OCI-LY1 (cell line): ENCODE data around the gene RCAN3.

Source experiments
- H2AFZ ChIP-seq: fragments of 200-600 bp; sonication (generic), shearing (Covaris generic); 2 replicates; pipeline ENCODE4 v1.6.0; 2014; ENCODE audit warnings: antibody characterized with exemption, mild to moderate bottlenecking, low read length
- H3F3A ChIP-seq: fragments of 200-600 bp; sonication (generic), shearing (Covaris generic); 2 replicates; pipeline ENCODE4 v1.6.0; 2014; ENCODE audit warnings: mild to moderate bottlenecking, antibody characterized with exemption, low read length, moderate library complexity; ENCODE audit not compliant: insufficient read depth
- H3K27ac ChIP-seq: fragments of 200-600 bp; sonication (generic); 2 replicates; pipeline ENCODE4 v1.5.1; 2014; ENCODE audit warnings: low read length, mixed run types, mild to moderate bottlenecking, low read depth; ENCODE audit not compliant: poor library complexity, severe bottlenecking
- H3K27me3 ChIP-seq: fragments of 200-600 bp; sonication (generic); 2 replicates; pipeline ENCODE4 v1.6.0; 2014; ENCODE audit warnings: antibody characterized with exemption, mild to moderate bottlenecking, low read length, moderate library complexity; ENCODE audit not compliant: insufficient read depth
- H3K36me3 ChIP-seq: fragments of 200-600 bp; sonication (generic); 2 replicates; pipeline ENCODE4 v1.6.1; 2014; ENCODE audit warnings: mild to moderate bottlenecking, antibody characterized with exemption, low read length, moderate library complexity, mixed read lengths; ENCODE audit not compliant: insufficient read depth
- H3K4me1 ChIP-seq: fragments of 200-600 bp; sonication (generic); 2 replicates; pipeline ENCODE4 v1.5.1; 2014; ENCODE audit warnings: mild to moderate bottlenecking, low read length, moderate library complexity; ENCODE audit not compliant: insufficient read depth, severe bottlenecking
- H3K4me2 ChIP-seq: fragments of 200-600 bp; sonication (generic), shearing (Covaris generic); 2 replicates; pipeline ENCODE4 v1.6.1; 2014; ENCODE audit warnings: low read length
- H3K4me3 ChIP-seq: fragments of 200-600 bp; sonication (generic); 2 replicates; pipeline ENCODE4 v1.5.1; 2014; ENCODE audit warnings: low read length, low read depth, mild to moderate bottlenecking, mixed read lengths; ENCODE audit not compliant: poor library complexity, severe bottlenecking
- H3K79me2 ChIP-seq: fragments of 200-600 bp; shearing (Covaris generic); 2 replicates; pipeline ENCODE4 v1.6.1; 2016; ENCODE audit warnings: mixed run types, low read length, mixed read lengths; ENCODE audit not compliant: insufficient read depth
- H3K9ac ChIP-seq: fragments of 200-600 bp; sonication (generic), shearing (Covaris generic); 2 replicates; pipeline ENCODE4 v1.6.1; 2014; ENCODE audit warnings: mild to moderate bottlenecking, low read length, mixed read lengths
- H3K9me2 ChIP-seq: fragments of 200-600 bp; sonication (generic), shearing (Covaris generic); 2 replicates; pipeline ENCODE4 v1.6.1; 2014; ENCODE audit warnings: low read depth, mild to moderate bottlenecking, low read length, mixed read lengths
- H3K9me3 ChIP-seq: fragments of 200-600 bp; shearing (Covaris generic); 2 replicates; pipeline ENCODE4 v1.6.1; 2014; ENCODE audit warnings: low read length, mixed read lengths
- H4K20me1 ChIP-seq: fragments of 200-600 bp; sonication (generic), shearing (Covaris generic); 2 replicates; pipeline ENCODE4 v1.6.0; 2016; ENCODE audit warnings: mild to moderate bottlenecking, low read length; ENCODE audit not compliant: insufficient read depth
- EZH2 ChIP-seq: fragments of 200-600 bp; sonication (generic), shearing (Covaris generic); IDR thresholded peaks from 2 replicates; pipeline ENCODE4 v1.8.0; 2017; ENCODE audit warnings: borderline replicate concordance, mixed run types, mild to moderate bottlenecking, antibody characterized with exemption, low read length, moderate library complexity, mixed read lengths
- TF ChIP-seq, protein P1 (sequence below): fragments of 200-600 bp; sonication (generic), shearing (Covaris generic); IDR thresholded peaks from 2 replicates; pipeline ENCODE4 v1.5.1; 2017; ENCODE audit warnings: mild to moderate bottlenecking, antibody characterized with exemption, low read length, moderate library complexity, mixed read lengths

The RCAN3 gene

DNA sequence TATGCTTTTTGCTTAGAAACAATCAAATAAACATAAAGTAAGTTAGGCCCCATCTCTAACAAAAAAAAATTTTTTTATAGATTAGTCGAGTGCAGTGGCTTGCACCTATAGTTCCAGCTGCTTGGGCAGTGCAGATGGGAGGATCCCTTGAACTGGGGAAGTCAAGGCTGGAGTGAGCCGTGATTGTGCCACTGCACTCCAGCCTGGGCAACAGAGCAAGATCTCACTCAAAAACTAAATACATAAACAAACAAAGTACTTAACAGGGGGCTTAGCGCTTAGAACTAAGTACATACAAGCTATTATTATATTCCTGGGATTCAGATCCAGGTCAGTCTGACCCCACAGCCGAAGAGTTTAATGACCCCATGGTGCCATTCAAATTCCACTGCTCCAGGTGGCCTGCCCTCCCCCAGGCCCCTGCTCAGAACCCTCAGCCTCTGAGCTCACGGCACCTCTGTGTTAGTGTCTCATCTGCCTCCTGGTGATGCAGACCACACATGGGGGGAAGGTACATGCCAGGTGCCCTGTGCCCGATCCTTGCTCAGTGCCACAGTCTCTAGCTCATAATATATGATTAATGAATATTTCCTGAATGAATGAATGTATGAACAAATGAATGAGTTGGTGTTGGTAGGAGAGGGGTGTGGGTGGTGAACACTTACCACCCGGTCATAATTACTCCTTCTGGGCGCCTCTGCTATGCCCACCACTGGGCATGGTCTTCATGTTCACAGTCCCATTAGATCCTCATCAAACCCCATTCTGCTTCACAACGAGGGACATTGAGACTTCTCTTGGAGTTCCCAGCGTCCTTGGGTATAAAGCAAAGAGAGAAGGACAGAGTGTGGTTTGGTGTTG is 67.9 kb downstream of the RCAN3 start:
- Histone ChIP-seq H3K4me1 (no peaks in the 10 kb centered on the region), H3K27ac (no peak overlapping the region), H3K9ac (no peak overlapping the region), H3F3A (no peaks in the 10 kb centered on the region), H3K9me3 (no peaks in the 10 kb centered on the region), H3K36me3 (no peaks in the 10 kb centered on the region), H2AFZ (no peak overlapping the region), H4K20me1 (no peaks in the 10 kb centered on the region), H3K4me3 (no peak overlapping the region), H3K4me2 (no peak overlapping the region), H3K27me3 (no peaks in the 10 kb centered on the region), H3K79me2 (no peaks in the 10 kb centered on the region), H3K9me2 (no peaks in the 10 kb centered on the region)
- TF ChIP-seq EZH2: no peak
- TF ChIP-seq, protein P1, sequence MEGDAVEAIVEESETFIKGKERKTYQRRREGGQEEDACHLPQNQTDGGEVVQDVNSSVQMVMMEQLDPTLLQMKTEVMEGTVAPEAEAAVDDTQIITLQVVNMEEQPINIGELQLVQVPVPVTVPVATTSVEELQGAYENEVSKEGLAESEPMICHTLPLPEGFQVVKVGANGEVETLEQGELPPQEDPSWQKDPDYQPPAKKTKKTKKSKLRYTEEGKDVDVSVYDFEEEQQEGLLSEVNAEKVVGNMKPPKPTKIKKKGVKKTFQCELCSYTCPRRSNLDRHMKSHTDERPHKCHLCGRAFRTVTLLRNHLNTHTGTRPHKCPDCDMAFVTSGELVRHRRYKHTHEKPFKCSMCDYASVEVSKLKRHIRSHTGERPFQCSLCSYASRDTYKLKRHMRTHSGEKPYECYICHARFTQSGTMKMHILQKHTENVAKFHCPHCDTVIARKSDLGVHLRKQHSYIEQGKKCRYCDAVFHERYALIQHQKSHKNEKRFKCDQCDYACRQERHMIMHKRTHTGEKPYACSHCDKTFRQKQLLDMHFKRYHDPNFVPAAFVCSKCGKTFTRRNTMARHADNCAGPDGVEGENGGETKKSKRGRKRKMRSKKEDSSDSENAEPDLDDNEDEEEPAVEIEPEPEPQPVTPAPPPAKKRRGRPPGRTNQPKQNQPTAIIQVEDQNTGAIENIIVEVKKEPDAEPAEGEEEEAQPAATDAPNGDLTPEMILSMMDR: no peak

DNA sequence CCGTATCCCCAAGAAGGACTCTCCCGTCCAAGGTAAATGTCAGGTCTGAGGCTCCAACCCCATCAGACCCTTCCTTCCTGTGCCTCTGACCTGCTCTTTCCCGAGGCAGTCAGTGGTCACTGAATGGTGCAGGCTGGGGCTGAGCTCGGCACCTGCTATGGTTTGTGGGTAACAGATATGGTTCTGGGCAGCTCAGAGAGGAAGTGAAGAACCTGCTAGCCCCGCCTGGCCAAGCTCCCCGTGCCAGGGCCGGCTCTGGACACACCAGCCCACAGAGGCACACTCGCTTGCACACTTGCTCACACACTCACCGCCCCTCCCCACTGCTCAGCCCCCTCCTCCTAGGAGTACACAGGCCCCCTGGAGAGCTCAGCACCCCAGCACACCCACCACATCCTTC is 69.7 kb downstream of the RCAN3 start:
- H3K9ac ChIP-seq: no peak overlapping the region

DNA sequence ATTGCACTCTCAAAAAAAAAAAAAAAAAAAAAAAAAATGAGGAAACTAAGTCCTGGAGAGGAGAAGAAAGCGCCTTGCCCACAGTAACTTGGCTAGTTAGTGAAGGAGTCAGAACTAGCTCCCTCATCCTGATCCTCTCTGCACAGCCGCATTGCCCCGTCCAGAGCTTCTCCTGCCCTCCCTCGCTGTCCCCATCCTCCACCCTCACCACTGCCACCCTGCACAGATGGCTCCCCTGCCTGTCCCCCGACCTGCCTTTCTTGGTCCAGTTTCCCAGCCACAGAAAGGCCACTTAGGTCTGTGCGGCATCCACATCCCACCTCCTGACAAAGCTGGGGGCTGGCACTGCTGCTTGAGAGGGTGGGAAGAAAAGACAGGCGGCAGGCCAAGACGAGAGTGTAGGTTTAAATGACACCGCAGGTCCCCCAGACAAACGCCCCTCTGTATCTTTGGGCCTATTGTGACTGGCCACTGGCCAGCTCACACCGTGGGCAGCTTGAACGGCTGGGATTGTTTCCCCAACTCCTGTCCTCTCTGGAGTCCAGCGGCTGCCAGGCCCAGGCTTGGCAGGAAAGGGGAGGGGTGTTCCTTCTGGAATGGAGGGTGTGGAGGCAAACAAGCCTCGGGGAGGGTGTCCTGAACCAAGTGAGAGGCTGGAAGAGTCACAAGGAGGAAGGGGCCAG is 73.4 kb downstream of the RCAN3 start:
- Histone ChIP-seq H3K4me3 (no peak overlapping the region), H3K27me3 (0 out of 2 replicates have a peak, but pooled peaks cover 4% of the 10 kb centered on the region), H3K4me2 (no peak overlapping the region), H3K9ac (no peak overlapping the region), H3K4me1 (no peaks in the 10 kb centered on the region), H3K9me2 (no peaks in the 10 kb centered on the region), H3K36me3 (no peaks in the 10 kb centered on the region), H3K9me3 (no peaks in the 10 kb centered on the region), H3F3A (no peaks in the 10 kb centered on the region), H2AFZ (no peak overlapping the region), H3K27ac (no peak overlapping the region), H3K79me2 (no peaks in the 10 kb centered on the region), H4K20me1 (no peaks in the 10 kb centered on the region)
- TF ChIP-seq EZH2: no peak
- TF ChIP-seq, protein P1: no peak

More for the DNA sequence above, 69.7 kb downstream of the RCAN3 start:
- Histone ChIP-seq H3K79me2 (no peaks in the 10 kb centered on the region), H2AFZ (no peak overlapping the region), H3K9me3 (no peaks in the 10 kb centered on the region), H3K4me2 (no peak overlapping the region), H3K27me3 (0 out of 2 replicates have a peak, but pooled peaks cover 4% of the 10 kb centered on the region), H3F3A (no peaks in the 10 kb centered on the region), H3K36me3 (no peaks in the 10 kb centered on the region), H3K4me3 (no peak overlapping the region), H3K27ac (no peak overlapping the region), H4K20me1 (no peaks in the 10 kb centered on the region), H3K9me2 (no peaks in the 10 kb centered on the region), H3K4me1 (no peaks in the 10 kb centered on the region)
- TF ChIP-seq, protein P1: no peak
- no peak for TF ChIP-seq EZH2
